HepG2 (cell line): ENCODE data around the gene EGLN2. TPM values are rescaled to one million over a fixed set of nuclear protein-coding genes. Genes with fewer than 3 reads are reported as not detected.

ENCODE experiments used
- JARID2 ChIP-seq: sonication (generic); formaldehyde crosslinking; IDR thresholded peaks from 2 replicates; pipeline ENCODE4 v1.8.1; 2023; ENCODE audit warnings: missing genetic modification reagents, inconsistent platforms; ENCODE audit not compliant: insufficient replicate concordance
- KAT7 ChIP-seq: IDR thresholded peaks from 2 replicates; pipeline ENCODE4 v1.6.1; 2018; ENCODE audit warnings: borderline replicate concordance, missing compliant biosample characterization
- KDM3A ChIP-seq: IDR thresholded peaks from 2 replicates; pipeline ENCODE4 v1.6.1; 2018; ENCODE audit warnings: low read depth, missing compliant biosample characterization
- MAZ ChIP-seq, 2 experiments: sonication (generic) in 1 of 2; formaldehyde crosslinking in 1 of 2; IDR thresholded peaks; 2 replicates each; pipeline versions ENCODE4 v1.5.0 to v1.6.1; 2012 to 2020; ENCODE audit warnings: low read depth in 2 of 2, mild to moderate bottlenecking in 2 of 2, borderline replicate concordance in 1 of 2, improper control_type of control experiment in 1 of 2, low read length in 1 of 2, missing genetic modification reagents in 1 of 2, moderate library complexity in 1 of 2
- NFE2L1 ChIP-seq: sonication (generic); formaldehyde crosslinking; IDR thresholded peaks from 2 replicates; pipeline ENCODE4 v1.4.0; 2020; ENCODE audit warnings: missing genetic modification reagents, mild to moderate bottlenecking, borderline replicate concordance
- NFE2L2 ChIP-seq: fragments of 150-350 bp; IDR thresholded peaks from 2 replicates; pipeline ENCODE4 v1.6.1; 2014; ENCODE audit warnings: low read length
- NFIC ChIP-seq: IDR thresholded peaks from 2 replicates; pipeline ENCODE4 v1.6.1; 2012; ENCODE audit warnings: mild to moderate bottlenecking, low read length, inconsistent platforms
- PRPF4 ChIP-seq: fragments of 200-400 bp; formaldehyde crosslinking; IDR thresholded peaks from 2 replicates; pipeline ENCODE4 v1.6.1; 2016; ENCODE audit warnings: low read length, low read depth; ENCODE audit not compliant: poor library complexity, severe bottlenecking
- SIN3B ChIP-seq: fragments of 150-350 bp; IDR thresholded peaks from 2 replicates; pipeline ENCODE4 v1.6.1; 2014; ENCODE audit warnings: low read length
- SNAI1 ChIP-seq: sonication (generic); formaldehyde crosslinking; IDR thresholded peaks from 2 replicates; pipeline ENCODE4 v1.5.0; 2020; ENCODE audit warnings: mild to moderate bottlenecking, missing genetic modification reagents, borderline replicate concordance
- TEAD3 ChIP-seq: optimal IDR thresholded peaks from 2 replicates; pipeline ENCODE3; 2016; ENCODE audit warnings: borderline replicate concordance
- ZNF30 ChIP-seq: sonication (generic); formaldehyde crosslinking; IDR thresholded peaks from 2 replicates; pipeline ENCODE4 v1.5.0; 2020; ENCODE audit warnings: mild to moderate bottlenecking, missing genetic modification reagents
- ZNF549 ChIP-seq: sonication (generic); formaldehyde crosslinking; IDR thresholded peaks from 2 replicates; pipeline ENCODE4 v1.5.0; 2020; ENCODE audit warnings: missing genetic modification reagents
- ZNF563 ChIP-seq: sonication (generic); formaldehyde crosslinking; IDR thresholded peaks from 2 replicates; pipeline ENCODE4 v1.8.0; 2022; ENCODE audit warnings: mild to moderate bottlenecking, moderate library complexity, missing genetic modification reagents
- ZNF674 ChIP-seq: sonication (generic); formaldehyde crosslinking; IDR thresholded peaks from 2 replicates; pipeline ENCODE4 v1.5.0; 2020; ENCODE audit warnings: low read depth, mild to moderate bottlenecking, missing genetic modification reagents
- ZNF737 ChIP-seq: sonication (generic); formaldehyde crosslinking; IDR thresholded peaks from 2 replicates; pipeline ENCODE4 v1.5.0; 2020; ENCODE audit warnings: missing genetic modification reagents, mild to moderate bottlenecking, borderline replicate concordance
- polyA plus RNA-seq, 8 experiments: library from polyadenylated mRNA; depleted of rRNA in 3 of 8; stranded (reverse) in 7 of 8; unstranded in 1 of 8; fragments of >200 nt; fragmentation: Illumina TruSeq in 4 of 8; extraction: Trizol in 4 of 8; gene quantifications; 2 replicates each; pipeline versions ENCODE4 v1.2.1 to v1.2.3, GENCODE V29; 2011 to 2016; ENCODE audit warnings: low read depth in 4 of 8, missing spikeins in 1 of 8, mixed read lengths in 1 of 8; ENCODE audit not compliant: insufficient read depth in 1 of 8
- total RNA-seq, 5 experiments: library from RNA; depleted of rRNA; stranded (reverse); fragments of >200 nt; fragmentation: Illumina TruSeq; extraction: Trizol; gene quantifications; 2 replicates each; pipeline ENCODE4 v1.2.3, GENCODE V29; 2016; ENCODE audit warnings: low read depth in 1 of 5
- TF ChIP-seq, protein P1 (sequence below): IDR thresholded peaks from 2 replicates; pipeline ENCODE4 v1.6.1; 2016; ENCODE audit warnings: low read depth, control low read depth
- TF ChIP-seq, protein P2 (sequence below), 2 experiments: IDR thresholded peaks; 2 replicates each; pipeline ENCODE4 v1.6.1; 2011 to 2012; ENCODE audit warnings: low read length in 2 of 2, borderline replicate concordance in 1 of 2, low read depth in 1 of 2, mild to moderate bottlenecking in 1 of 2, moderate library complexity in 1 of 2
- TF ChIP-seq, protein P3 (sequence below): sonication (generic); formaldehyde crosslinking; IDR thresholded peaks from 2 replicates; pipeline ENCODE4 v1.5.1; 2020; ENCODE audit warnings: mild to moderate bottlenecking, missing genetic modification reagents

The EGLN2 gene
- total and polyA plus RNA-seq, 2 of the 13 experiments (the other 11 are each of a cell fraction or from before 2014, with no cell fraction given): 16.5 to 40.8 TPM

DNA sequence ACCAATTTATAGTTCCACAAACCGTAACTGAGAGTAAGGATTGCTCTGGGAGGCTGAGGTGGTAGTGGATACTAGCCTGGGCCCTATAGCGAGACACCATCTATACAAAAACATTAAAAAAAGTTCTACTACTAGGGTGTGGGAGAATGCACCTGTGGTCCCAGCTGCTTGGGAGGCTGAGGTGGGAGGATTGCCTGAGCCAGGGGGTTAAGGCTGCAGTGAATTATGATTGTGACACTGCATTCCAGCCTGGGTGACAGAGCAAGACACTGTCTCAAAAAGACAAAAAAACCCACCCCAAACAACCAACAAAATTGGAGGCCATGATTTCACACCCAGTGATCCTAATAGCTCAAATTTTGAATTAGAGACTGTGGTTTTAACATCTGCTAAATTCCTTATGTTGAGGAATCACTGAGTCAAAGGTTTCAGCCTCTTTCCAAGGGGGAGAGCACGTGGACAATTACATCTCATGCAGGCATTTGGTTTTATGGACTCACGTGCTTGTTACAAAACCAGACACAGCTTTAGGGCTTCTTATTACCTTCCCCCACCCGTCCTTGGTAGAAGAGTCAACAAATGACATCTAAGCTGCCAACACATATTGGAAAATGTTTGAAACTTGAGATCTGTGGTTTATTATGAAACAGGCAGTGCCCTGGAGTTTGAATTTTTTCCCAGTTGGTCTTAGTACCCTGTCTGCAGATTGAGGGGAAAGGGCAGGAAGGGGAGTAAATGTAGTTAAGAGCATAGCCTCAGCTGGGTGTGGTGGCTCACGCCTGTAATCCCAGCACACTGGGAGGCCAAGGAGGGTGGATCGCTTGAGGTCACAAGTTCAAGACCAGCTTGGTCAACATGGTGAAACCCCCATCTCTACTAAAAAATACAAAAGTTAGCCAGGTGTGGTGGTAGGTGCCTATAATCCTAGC lies 32.8 kb downstream of the EGLN2 start (continued):
- TF ChIP-seq, protein P1, sequence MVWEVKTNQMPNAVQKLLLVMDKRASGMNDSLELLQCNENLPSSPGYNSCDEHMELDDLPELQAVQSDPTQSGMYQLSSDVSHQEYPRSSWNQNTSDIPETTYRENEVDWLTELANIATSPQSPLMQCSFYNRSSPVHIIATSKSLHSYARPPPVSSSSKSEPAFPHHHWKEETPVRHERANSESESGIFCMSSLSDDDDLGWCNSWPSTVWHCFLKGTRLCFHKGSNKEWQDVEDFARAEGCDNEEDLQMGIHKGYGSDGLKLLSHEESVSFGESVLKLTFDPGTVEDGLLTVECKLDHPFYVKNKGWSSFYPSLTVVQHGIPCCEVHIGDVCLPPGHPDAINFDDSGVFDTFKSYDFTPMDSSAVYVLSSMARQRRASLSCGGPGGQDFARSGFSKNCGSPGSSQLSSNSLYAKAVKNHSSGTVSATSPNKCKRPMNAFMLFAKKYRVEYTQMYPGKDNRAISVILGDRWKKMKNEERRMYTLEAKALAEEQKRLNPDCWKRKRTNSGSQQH: no peak
- TF ChIP-seq NFE2L1 (CRISPR knock-in tag) (no peak), TEAD3 (CRISPR knock-in tag) (peak; percentile 60), ZNF549 (CRISPR knock-in tag) (no peak), SNAI1 (CRISPR knock-in tag) (no peak; the same call in 1 of the 2 replicates), NFIC (peak; percentile 68; the same call in 1 of the 2 replicates), ZNF737 (CRISPR knock-in tag) (no peak), NFE2L2 (no peak), PRPF4 (no peak), MAZ (IDR thresholded peaks at IDR 0.05; ENCODE audit: borderline replicate concordance, low read depth, low read length) (no peak), MAZ (CRISPR knock-in tag; IDR thresholded peaks at IDR 0.05; ENCODE audit: low read depth) (peak; percentile 58; the same call in 1 of the 2 replicates), SIN3B (no peak), KDM3A (CRISPR knock-in tag) (no peak), KAT7 (CRISPR knock-in tag) (0 out of 2 replicates have a peak, but pooled peaks have one; percentile 35), ZNF563 (CRISPR knock-in tag) (no peak), ZNF674 (CRISPR knock-in tag) (no peak), JARID2 (CRISPR knock-in tag) (no peak), ZNF30 (CRISPR knock-in tag) (no peak)
- TF ChIP-seq, protein P2, sequence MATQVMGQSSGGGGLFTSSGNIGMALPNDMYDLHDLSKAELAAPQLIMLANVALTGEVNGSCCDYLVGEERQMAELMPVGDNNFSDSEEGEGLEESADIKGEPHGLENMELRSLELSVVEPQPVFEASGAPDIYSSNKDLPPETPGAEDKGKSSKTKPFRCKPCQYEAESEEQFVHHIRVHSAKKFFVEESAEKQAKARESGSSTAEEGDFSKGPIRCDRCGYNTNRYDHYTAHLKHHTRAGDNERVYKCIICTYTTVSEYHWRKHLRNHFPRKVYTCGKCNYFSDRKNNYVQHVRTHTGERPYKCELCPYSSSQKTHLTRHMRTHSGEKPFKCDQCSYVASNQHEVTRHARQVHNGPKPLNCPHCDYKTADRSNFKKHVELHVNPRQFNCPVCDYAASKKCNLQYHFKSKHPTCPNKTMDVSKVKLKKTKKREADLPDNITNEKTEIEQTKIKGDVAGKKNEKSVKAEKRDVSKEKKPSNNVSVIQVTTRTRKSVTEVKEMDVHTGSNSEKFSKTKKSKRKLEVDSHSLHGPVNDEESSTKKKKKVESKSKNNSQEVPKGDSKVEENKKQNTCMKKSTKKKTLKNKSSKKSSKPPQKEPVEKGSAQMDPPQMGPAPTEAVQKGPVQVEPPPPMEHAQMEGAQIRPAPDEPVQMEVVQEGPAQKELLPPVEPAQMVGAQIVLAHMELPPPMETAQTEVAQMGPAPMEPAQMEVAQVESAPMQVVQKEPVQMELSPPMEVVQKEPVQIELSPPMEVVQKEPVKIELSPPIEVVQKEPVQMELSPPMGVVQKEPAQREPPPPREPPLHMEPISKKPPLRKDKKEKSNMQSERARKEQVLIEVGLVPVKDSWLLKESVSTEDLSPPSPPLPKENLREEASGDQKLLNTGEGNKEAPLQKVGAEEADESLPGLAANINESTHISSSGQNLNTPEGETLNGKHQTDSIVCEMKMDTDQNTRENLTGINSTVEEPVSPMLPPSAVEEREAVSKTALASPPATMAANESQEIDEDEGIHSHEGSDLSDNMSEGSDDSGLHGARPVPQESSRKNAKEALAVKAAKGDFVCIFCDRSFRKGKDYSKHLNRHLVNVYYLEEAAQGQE (IDR thresholded peaks at IDR 0.05; ENCODE audit: borderline replicate concordance in 1 of 2, low read depth in 1 of 2, low read length in 2 of 2): peak in 1 of 2 experiments; percentile 30; a peak in 1 of 4 replicates
- TF ChIP-seq, protein P3, sequence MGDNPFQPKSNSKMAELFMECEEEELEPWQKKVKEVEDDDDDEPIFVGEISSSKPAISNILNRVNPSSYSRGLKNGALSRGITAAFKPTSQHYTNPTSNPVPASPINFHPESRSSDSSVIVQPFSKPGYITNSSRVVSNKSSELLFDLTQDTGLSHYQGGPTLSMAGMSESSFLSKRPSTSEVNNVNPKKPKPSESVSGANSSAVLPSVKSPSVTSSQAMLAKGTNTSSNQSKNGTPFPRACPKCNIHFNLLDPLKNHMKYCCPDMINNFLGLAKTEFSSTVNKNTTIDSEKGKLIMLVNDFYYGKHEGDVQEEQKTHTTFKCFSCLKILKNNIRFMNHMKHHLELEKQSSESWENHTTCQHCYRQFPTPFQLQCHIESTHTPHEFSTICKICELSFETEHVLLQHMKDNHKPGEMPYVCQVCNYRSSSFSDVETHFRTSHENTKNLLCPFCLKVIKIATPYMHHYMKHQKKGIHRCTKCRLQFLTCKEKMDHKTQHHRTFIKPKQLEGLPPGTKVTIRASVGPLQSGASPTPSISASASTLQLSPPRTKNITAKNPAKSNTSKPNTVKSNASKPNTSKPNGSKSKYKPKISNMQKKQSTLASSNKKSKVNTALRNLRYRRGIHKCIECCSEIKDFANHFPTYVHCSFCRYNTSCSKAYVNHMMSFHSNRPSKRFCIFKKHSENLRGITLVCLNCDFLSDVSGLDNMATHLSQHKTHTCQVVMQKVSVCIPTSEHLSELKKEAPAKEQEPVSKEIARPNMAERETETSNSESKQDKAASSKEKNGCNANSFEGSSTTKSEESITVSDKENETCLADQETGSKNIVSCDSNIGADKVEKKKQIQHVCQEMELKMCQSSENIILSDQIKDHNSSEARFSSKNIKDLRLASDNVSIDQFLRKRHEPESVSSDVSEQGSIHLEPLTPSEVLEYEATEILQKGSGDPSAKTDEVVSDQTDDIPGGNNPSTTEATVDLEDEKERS (CRISPR knock-in tag): no peak; the same call in 1 of the 2 replicates
